NK-92 (cell line): ENCODE results near the gene ARHGDIA.

Experiments used
- DNase-seq: peaks from one replicate; lab custom pipeline; 2025; ENCODE audit not compliant: unreplicated experiment; lab: John Stamatoyannopoulos, UW

ARHGDIA gene

DNA sequence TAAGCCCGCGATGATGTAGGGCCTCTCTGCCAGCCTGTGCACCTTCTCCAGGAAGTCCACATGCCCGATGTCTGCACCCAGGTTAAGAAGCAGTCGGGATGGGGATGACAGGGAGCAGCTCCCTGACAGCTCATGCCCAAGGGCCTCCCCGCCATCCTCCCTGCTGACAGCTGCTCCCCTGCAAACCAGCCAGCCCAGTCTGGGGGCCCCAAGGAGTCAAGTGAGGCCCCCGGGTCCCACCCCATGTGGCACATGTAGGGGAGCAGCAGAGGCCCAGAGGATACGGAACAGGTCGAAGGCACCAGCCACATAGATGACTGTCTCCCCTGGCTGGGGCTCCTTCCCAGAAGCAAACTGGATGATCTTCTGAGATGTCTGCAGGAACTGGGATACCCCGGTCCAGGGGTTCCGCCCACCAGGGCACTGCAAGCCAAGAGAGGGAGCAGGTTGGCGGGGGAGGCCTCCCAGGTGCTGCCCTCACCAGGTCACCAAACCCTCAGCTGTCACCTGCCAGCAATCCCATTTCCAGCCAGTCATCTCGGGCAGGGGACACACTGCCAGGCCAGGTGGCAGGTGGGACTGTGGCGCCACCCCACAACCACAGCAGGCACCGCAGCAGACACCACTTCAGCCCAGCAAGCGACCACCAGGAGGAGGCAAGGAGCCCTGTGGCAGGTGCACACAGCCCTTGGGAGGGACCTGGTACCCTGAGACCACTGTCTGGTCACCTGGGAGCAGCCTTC is 35.5 kb upstream of the ARHGDIA start:
- DNase-seq = no peak

DNA sequence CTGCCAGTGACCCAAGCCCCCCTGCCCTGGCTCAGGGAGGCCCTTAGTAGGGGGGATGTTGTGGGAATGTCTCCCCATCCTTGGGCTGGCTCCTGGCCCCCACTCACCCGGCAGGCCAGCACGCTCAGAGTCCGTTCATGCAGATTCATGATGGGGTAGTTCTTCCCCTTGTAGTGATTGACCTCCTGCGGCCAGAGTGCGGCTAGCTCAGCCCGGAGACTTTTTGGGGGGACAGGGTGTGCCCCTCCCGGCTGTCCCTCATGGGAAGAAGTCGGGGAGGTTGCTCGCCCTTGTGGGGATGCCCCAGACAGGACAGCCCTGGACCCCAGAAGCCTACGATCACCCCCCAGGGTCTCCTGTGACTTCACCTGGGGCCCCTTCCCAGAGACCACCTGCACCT is 34.9 kb upstream of the ARHGDIA start:
- no peak for DNase-seq

DNA sequence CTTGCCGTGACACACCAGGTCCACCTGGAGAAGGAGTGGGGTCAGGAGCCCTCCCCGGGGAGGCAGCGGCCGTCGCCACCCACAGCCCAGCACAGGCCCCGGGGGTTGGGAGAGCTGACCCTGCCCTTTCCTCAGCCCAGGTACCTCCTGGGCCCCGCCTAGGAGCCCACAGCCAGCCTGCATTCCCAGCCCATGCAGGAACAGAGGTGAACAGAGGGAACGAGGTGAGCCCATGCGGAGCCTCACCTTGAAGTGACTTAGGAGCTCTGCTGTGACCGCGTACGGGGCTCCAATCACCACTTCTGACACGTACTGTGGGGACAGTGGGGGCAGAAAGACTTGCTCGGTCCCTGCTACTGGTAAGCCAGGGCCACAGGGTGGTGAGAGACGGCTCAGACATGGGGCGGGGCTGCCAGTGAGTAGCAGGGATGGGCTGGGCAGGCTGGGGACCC is 34.3 kb upstream of the ARHGDIA start:
- no peak for DNase-seq

DNA sequence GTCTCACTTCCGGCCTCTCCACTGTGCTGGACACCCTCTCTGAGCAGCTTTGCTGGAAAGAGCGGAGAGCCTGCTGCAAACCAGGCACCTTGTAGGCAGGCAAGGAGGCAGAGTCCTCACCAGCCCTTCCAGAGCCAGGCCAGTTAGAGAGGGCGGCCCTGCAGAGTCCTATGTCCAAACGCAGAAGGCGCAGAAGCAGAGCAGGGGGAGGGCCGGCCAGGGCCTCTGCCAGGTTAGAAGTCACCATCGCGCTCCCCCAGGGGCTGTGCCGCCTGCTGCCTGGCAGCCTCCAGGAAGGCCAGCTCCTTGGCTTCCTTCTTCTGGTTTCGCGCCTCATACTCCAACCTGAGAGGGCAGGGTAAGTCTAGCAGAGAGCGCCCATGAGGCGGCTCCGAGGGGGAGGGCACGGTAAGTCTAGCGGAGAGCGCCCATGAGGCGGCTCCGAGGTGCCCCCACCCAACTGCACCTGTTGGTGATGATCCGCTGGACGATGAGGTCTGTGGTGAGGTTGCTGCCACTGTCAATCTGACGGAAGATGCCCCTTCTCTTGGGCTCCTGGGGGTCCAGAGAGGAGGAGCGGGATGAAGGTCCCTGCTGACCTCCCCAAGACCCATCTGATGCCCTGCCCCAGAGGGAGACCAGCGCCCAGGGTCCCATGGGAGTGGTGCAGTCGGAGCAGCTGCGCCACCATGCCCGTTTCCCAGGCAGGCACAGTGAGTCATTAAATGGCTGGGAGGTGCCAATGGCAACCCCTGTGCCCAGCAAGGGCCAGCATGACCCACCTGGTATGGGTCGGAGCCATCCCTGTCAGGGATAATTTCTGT is 33.7 kb upstream of the ARHGDIA start:
- DNase-seq = no peak

DNA sequence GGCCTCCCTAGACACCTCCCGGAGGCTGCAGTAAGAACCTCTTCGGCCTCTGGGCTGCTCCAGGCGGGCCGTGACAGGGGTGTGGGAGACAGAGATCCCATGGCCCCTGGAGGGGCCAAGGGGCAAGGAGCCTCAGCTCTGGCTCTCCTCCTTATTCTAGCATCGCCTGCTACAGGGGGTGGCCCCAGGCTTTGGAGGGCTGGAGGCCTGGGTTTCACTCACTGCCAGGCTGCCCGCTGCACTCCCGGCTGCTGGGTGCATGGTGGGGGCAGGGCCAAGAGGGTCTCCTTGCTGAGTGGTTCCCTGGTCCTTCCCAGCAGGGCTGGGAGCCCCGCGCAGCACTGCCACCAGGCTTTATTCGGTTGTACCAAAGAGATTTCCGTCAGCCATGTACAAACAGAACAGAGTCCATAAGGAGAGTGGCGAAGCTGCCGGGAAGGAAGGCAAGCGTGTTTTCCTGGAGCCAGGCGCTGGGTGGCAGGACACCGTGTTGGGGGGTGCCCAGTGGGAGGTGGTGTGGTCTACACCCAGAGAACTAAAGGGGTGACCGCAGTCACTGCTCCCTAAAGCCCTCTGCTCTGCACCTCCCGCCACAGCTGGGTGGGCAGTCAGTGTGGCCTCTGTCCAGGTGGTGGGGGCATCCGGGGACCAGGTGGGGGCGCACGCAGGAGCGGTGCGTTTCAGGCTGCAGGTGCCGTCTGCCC is 32.9 kb upstream of the ARHGDIA start:
- no peak for DNase-seq

DNA sequence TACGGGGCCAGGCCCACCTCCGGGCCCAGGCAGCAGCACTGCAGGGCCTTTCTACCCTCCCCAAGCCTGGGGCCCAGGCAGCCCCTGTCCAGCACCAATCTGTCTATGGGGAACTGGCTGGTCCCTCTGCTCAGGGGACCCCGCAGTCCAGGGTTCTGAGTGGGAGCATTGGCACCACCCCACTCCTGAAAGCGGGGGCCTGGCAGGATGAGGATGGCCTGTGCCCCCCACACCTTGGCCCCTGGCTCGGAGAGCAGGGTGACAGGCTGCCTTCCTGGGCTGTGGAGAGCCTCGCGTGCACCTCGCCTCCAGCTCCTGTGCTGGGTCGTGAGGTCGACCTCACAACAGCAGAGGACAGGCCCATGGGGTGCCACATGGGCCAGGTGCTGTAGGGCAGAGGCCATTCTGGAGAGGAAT is 32.3 kb upstream of the ARHGDIA start:
- DNase-seq = no peak

DNA sequence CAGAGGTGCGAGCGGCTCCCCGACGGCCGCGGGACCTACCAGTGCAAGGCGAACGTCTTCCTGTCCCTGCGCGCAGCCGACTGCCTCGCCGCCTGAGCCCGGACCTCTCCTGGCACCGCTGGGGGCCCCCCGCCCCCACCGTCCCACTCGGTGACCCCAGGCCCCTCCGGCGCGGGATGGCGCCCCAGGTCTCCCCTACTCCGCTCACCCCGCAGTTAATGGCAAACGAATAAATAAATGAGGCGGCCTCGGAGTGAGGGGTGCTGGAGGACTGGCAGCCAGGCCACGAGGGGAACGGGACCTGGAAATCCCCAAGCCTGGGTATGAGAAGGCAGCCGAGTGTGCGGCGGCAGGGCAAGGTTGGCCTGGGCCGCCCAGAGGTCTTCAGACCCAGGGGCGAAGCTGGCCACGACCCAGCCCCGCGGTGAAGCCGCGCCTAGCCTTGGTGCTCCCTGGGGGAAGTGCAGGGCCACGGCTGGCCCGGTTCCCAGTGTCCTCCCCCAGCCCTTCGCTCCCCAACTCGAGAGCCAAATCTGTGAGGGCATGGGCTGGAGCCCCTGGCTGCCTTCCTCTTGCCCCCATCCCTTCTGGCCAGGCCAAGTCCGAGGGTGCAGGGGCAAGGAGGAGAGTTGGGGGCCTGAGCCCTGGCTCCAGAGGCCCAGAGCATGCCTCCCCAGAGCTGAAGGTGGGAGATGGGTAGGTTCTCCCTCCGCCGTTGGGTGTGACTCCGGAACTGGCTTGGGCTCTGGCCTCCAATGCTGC is 31.7 kb upstream of the ARHGDIA start:
- DNase-seq = no peak

DNA sequence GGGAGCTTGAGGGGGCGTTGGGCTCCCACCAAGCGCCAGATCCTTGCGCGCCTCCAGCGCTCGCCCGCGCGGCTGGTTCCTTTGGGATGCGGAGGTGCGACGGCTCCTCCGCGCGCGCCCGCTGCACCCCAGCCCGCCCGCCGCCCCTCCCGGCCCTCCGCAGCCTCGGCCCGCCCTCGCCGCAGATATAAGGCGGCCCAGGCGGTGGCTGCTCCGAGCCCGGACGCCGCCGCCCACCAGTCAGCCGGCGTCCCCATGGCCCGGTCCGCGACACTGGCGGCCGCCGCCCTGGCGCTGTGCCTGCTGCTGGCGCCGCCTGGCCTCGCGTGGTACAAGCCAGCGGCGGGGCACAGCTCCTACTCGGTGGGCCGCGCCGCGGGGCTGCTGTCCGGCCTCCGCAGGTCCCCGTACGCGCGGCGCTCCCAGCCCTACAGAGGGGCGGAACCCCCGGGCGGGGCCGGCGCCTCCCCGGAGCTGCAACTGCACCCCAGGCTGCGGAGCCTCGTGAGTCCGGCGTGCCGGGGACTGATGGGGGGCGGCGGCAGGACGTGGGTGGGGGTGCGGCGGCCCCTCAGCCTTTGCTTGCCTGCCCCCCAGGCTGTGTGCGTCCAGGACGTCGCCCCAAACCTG is 31.0 kb upstream of the ARHGDIA start, which contains the start of gene NPB:
NPB (plus strand) TSS at position 216 of the 630 bp plus-strand sequence; CDS start at position 256, 40 bp downstream.
- no peak for DNase-seq

DNA sequence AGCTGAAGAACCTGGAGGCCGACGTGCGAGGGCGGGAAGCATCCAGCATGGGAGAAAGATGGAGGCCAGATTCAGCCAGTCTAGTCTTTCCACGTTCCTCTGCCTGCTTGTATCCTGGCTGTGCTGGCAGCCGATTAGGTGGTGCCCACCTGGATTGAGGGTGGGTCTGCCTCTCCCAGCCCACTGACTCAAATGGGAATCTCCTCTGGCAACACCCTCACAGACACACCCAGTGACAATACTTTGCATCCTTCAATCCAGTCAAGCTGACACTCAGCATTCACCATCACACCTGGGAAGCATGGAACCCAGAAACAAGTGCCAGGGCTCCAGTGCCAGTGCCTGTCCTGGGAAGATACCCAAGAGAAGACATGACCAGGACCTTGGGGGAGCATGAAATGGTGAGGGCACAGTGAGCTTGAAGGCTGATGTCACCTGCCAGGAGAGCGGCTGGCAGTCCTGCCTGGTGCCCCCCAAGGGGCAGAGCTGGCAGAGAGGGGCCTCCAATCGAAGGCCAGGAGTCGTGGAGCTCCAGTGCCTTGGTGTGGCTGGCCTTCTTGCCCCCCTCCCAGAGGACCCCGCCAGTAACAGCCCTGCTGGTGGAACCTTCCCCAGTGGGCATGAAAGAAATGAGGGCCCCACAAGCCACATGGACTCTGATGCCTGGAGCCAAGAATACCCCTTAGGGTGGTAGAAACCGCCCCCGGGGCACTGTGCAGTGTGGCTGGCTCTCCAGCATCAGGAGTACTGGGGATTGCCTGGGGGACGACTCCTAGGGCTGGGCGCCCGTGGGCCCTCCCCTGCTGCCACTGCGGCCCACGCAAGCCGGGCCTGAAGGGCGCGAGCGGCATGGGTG is 30.3 kb upstream of the ARHGDIA start:
- DNase-seq = no peak

DNA sequence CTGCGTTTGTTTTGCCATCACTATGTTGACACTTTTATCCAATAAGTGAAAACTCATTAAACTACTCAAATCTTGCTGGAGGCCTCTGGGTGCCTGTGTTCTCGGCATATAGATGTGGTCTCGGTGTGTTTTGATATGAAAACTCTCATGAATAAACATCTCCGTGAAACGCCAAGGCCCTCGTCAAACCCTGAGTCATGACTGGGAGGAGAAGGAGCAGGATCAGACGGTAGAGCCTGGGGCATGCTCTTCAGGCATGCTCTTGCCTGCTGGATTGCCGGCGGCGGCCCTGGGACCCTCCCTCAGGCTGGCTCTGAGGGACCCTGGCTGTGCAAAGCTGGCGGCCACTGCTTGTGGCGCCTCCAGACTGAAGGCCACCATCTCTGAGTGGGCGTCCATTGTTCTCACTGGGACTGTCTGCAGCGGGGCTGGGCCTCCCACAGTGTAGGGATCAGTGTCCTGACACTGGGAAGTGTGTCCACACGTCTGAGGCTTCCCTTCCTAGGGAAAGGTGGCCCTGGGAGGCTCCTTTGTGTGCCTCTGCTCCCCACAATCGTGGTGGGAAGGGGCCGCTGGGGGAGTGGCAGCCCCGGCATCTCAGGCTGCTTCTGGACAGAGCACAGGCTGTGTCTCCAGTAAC is 29.2 kb upstream of the ARHGDIA start:
- DNase-seq = no peak

DNA sequence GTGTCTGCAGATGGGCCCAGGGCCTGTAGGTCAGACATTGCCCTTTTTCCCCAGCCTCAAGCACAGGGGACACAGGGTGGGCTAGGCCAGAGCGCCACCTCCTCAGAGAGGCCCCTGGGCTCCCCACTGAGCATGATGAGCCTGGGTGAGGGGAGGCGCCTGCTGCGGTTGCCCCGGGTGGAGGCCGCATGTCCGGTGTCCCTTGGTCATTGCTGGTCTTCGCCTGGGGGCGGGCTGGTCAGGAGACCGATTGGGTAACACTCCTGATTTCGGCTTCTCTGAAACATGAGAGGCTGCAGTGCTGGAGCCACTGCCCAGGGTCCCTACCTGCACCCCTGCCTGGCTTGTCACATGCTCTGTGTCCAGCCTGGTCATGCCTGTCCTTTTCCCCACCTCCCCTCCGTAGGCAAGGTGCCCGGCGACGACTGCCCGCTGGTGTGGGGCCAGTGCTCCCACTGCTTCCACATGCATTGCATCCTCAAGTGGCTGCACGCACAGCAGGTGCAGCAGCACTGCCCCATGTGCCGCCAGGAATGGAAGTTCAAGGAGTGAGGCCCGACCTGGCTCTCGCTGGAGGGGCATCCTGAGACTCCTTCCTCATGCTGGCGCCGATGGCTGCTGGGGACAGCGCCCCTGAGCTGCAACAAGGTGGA is 28.5 kb upstream of the ARHGDIA start:
- DNase-seq = no peak

DNA sequence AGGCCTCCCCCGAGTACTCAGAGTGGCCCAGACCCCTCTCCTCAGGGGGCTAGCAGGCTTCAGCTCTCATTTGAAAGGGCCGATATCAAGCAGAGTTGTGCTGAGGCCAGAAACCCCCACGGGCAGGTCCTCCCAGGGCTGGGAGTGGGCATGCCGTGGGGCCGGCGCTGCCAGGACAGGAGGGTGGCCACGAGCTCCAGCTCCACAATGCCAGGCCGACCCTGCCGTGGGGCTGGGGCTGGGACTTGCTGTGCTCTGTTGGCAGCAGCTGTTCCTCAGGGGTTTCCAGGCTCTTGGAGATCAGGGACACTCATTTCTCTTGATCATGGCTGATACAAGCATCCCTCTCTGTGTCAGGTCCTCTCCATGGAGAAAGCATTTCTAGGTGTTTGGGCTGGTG is 27.7 kb upstream of the ARHGDIA start:
- no peak for DNase-seq

DNA sequence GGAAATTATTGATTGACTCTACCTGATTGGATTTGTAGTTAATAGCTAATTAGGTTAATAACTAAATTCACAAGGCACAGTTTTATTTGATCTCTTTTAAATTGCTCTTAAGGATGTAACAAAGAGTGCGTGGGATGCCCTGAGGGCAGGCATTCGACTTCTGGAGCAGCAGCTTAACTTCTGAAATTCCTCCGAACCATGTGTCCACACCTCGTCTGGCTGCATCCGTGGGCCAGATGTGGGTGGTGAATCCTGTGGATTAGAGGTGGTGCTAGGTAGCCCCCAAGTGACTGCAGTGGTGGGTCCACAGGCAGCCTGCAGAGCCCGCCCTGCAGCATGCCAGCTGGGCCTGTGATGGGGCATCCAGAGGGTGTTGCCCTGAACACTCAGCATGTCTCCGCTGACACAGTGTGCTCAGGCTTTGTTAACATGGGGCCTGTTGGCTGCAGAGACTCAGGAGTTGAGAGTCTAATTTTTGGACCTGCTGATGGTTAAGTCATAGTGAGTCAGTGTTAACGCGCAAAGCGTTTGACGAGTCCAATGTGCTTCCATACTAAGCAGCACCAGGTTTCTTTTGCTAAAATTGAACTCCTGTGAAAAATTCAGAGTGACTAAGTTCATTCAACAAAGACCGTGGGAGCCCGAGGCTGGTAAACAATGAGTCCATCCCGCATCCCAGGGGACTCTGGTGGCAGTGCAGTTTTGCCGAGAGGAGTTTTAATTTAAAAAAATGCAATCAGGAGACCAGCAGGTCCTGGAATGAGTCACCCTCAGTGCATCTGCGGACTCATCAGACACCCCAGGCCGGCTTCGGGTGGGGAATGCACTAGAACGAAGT is 27.1 kb upstream of the ARHGDIA start:
- no peak for DNase-seq

DNA sequence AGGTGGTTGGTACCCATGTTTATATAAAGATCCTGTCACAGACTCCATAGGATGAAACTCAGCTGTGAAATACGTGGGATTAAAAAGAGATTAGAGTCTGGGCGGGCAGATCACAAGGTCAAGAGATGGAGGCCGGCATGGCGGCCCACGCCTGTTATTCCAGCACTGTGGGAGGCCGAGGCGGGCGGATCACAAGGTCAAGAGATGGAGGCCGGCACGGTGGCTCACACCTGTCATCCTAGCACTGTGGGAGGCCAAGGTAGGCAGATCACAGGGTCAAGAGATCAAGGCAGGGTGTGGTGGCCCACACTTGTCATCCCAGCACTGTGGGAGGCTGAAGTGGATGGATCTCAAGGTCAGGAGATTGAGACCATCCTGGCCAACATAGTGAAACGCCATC is 24.3 kb upstream of the ARHGDIA start:
- no peak for DNase-seq

DNA sequence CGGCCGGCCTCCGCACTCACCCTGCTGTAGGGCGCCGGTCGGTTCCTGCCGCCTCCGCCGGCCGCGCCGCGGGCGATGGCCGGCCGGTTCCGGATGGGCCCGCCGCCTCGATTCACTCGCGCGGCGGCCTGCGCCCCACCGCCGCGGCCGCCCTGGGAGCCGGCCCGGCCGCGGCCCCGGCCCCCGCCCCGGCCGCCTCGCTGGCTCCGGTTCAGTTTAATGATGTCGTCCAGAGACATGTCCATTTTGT is 20.1 kb upstream of the ARHGDIA start:
- DNase-seq = no peak

DNA sequence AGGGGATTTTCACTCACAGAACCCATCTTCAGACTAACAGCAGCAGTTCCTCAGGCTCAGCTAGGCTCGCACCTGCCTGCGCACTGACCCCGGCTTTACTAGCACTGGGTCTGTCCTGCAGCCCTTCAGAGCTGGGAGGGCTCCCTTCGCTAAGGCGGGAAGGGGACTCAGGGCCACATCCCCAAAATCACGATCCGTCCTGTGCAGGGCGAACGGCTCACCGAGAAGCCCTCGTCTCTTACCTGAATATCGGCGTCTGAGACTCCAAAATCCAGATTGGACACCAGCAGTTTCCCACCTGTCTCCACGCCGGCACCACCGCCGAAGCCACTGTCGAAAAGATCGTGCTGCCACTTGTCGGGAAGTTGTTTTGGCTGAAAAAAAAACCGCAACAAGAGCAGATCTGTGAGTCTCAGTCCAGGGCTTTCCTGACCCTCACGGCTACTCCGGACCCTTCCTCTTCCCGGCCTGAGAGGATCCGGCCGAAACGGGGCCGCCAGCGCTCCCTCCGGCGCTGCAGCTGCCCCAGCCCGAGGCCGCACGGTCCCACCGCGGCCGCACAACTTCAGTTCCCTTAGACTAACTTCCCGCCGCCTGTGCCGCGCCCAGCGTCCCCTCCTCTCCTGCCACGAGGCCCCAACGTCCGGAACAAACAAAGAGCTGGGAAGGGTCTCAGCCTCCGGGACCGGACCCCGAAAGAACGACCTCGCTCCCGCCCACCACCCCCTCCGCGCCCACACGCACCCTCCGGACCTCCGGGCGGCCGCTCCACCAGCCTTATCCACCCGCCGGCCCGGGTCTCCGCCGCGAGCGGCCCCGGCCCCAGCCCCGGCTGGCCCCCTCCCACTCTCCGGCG is 19.5 kb upstream of the ARHGDIA start:
- DNase-seq = no peak

DNA sequence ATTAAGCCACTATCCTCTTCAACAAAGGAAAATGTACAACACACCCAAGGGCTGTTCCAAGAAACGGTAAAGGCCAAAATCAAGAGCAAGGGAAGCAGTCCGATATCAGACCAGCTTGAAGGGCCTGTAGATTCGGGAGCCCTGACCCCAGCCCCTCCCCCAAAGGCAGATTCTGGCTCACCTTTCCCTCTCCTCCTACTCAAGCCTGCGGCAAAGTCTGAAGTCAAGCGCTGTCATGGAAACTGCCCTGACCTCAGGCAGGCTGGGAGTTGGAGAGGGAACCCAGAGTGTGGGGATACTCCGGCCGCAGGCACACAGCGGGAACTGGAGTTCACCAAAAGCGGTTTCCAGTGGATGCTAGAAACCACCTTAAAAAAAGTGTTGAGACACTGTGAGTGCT is 18.5 kb upstream of the ARHGDIA start:
- DNase-seq = no peak
